Panc1 (cell line): Measurements from ENCODE around the gene HEMGN. TPM values are rescaled to one million over a fixed set of nuclear protein-coding genes. Genes with fewer than 3 reads are reported as not detected.

Experiments used
- ATAC-seq: fragments of 200-7000 bp; cut with Tn5 transposase; 2 replicates; pipeline ENCODE4 v1.9.1; 2020; ENCODE audit warnings: mild to moderate bottlenecking, moderate library complexity
- BruUV-seq: library from RNA; stranded (reverse); fragments of 400-500 nt; replicated peaks from 2 replicates; lab custom pipeline; 2021; lab: Mats Ljungman, UMichigan
- CTCF ChIA-PET: fragments of 300-600 bp; sonication (Branson Sonifier 250); formaldehyde crosslinking; loops from one replicate; lab custom pipeline; 2022; ENCODE audit warnings: antibody characterized with exemption; lab: Charles Lee
- POLR2A ChIA-PET: fragments of 300-600 bp; sonication (Branson Sonifier 250); formaldehyde crosslinking; loops from one replicate; lab custom pipeline; 2022; ENCODE audit warnings: antibody characterized with exemption; lab: Charles Lee
- DNase-seq: peaks from one replicate; pipeline ENCODE4 v3.0.0-alpha.2; 2010; ENCODE audit warnings: low read depth, low spot score
- H3K27ac ChIP-seq: 2 replicates; pipeline ENCODE4 v1.5.1; 2011; ENCODE audit warnings: mild to moderate bottlenecking, low read length, inconsistent platforms
- H3K27me3 ChIP-seq: fragments of 200-500 bp; sonication (Bioruptor generic); 2 replicates; pipeline ENCODE4 v1.6.0; 2014; ENCODE audit warnings: low read length, inconsistent platforms; ENCODE audit not compliant: control insufficient read depth, insufficient read depth
- H3K36me3 ChIP-seq: fragments of 200-500 bp; sonication (Bioruptor generic); 2 replicates; pipeline ENCODE4 v1.5.1; 2014; ENCODE audit warnings: inconsistent platforms, mild to moderate bottlenecking, low read length, moderate library complexity; ENCODE audit not compliant: control insufficient read depth, insufficient read depth
- H3K4me1 ChIP-seq: 2 replicates; pipeline ENCODE4 v1.5.1; 2011; ENCODE audit warnings: inconsistent platforms, mild to moderate bottlenecking, low read length, moderate library complexity; ENCODE audit not compliant: control insufficient read depth, insufficient read depth
- H3K4me3 ChIP-seq, 2 experiments: 2 replicates each; pipeline ENCODE4 v1.5.1; 2011 to 2012; ENCODE audit warnings: low read depth in 2 of 2, low read length in 2 of 2, mild to moderate bottlenecking in 2 of 2, inconsistent platforms in 1 of 2, moderate library complexity in 1 of 2
- H3K9me3 ChIP-seq: fragments of 200-500 bp; sonication (Bioruptor generic); 2 replicates; pipeline ENCODE4 v1.5.1; 2014; ENCODE audit warnings: low read depth, mild to moderate bottlenecking, inconsistent platforms, low read length, moderate library complexity; ENCODE audit not compliant: control insufficient read depth, insufficient read depth
- CTCF ChIP-seq: fragments of 450-650 bp; IDR thresholded peaks from 2 replicates; pipeline ENCODE4 v1.5.1; 2017; ENCODE audit warnings: mild to moderate bottlenecking
- POLR2AphosphoS5 ChIP-seq: IDR thresholded peaks from 2 replicates; pipeline ENCODE4 v1.6.1; 2012; ENCODE audit warnings: mild to moderate bottlenecking, low read depth, low read length, moderate library complexity
- SIN3A ChIP-seq: IDR thresholded peaks from 2 replicates; pipeline ENCODE4 v1.6.1; 2012; ENCODE audit warnings: low read depth, mild to moderate bottlenecking, low read length, moderate library complexity, borderline replicate concordance; ENCODE audit not compliant: insufficient read depth
- TCF7L2 ChIP-seq: IDR thresholded peaks from 2 replicates; pipeline ENCODE4 v1.6.1; 2011; ENCODE audit warnings: mild to moderate bottlenecking, low read depth, low read length, inconsistent platforms
- in situ Hi-C: cut with HindIII; loops from 2 replicates; pipeline ENCODE4 v1.10.0; 2016; ENCODE audit warnings: low sequenced_read_pairs, low pct_unique_long_range_greater_than_20kb
- intact Hi-C: fragments of 100-400 bp; cut with micrococcal nuclease; formaldehyde crosslinking; loops from one replicate; pipeline ENCODE4 v1.10.0; 2022; ENCODE audit not compliant: unreplicated experiment
- total RNA-seq: library from RNA; stranded (reverse); gene quantifications from one replicate; pipeline ENCODE4 v1.2.1, GENCODE V29; 2021; ENCODE audit not compliant: unreplicated experiment
- TF ChIP-seq, protein P1 (sequence below), 2 experiments: IDR thresholded peaks; 2 replicates each; pipeline ENCODE4 v1.6.1; 2011 to 2012; ENCODE audit warnings: low read depth in 2 of 2, control low read depth in 1 of 2, low read length in 1 of 2, mild to moderate bottlenecking in 1 of 2, moderate library complexity in 1 of 2; ENCODE audit not compliant: insufficient read depth in 1 of 2

HEMGN gene
- total RNA-seq, 1 experiment from 2014 or later, result not detected

DNA sequence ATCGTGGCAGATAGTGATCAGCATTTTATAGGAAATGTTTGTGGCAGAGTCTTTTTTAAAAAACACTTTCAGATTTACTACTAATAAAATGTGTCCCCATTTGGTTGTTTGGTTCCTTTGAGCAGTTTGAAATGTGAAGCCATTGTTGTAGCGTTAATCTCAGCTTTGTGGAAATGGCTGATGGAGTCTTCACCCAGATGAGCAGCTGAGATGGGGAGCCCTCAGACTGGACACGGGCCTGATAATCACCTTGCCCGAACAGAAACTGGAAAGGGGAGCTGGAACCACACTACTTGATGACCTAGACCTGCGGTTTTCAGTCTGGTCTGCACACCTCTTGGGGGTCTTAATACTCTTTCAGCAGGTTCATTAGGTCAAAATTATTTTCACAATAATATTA is 24.6 kb upstream of the HEMGN start:
- H3K9me3 ChIP-seq, result no peaks in the 10 kb centered on the region
- BruUV-seq, result no TSS peak
- in situ Hi-C loops (no loop called here), intact Hi-C loops (no loop called here)
- DNase-seq (no peak), ATAC-seq (no peak)
- no peaks in the 10 kb centered on the region for H3K36me3 ChIP-seq
- POLR2A ChIA-PET, result no interaction called here
- no peak overlapping the region for H3K27ac ChIP-seq
- CTCF ChIA-PET, result no interaction called here
- no peak for TF ChIP-seq CTCF
- no peak for TF ChIP-seq TCF7L2
- H3K4me1 ChIP-seq, result no peaks in the 10 kb centered on the region
- no peak overlapping the region for H3K4me3 ChIP-seq
- no peaks in the 10 kb centered on the region for H3K27me3 ChIP-seq

GRCh38 chr9:97962136-97962535 is 24.2 kb upstream of the HEMGN start:
- H3K4me1 ChIP-seq, result no peaks in the 10 kb centered on the region
- H3K27me3 ChIP-seq, result no peaks in the 10 kb centered on the region
- TF ChIP-seq, protein P1, sequence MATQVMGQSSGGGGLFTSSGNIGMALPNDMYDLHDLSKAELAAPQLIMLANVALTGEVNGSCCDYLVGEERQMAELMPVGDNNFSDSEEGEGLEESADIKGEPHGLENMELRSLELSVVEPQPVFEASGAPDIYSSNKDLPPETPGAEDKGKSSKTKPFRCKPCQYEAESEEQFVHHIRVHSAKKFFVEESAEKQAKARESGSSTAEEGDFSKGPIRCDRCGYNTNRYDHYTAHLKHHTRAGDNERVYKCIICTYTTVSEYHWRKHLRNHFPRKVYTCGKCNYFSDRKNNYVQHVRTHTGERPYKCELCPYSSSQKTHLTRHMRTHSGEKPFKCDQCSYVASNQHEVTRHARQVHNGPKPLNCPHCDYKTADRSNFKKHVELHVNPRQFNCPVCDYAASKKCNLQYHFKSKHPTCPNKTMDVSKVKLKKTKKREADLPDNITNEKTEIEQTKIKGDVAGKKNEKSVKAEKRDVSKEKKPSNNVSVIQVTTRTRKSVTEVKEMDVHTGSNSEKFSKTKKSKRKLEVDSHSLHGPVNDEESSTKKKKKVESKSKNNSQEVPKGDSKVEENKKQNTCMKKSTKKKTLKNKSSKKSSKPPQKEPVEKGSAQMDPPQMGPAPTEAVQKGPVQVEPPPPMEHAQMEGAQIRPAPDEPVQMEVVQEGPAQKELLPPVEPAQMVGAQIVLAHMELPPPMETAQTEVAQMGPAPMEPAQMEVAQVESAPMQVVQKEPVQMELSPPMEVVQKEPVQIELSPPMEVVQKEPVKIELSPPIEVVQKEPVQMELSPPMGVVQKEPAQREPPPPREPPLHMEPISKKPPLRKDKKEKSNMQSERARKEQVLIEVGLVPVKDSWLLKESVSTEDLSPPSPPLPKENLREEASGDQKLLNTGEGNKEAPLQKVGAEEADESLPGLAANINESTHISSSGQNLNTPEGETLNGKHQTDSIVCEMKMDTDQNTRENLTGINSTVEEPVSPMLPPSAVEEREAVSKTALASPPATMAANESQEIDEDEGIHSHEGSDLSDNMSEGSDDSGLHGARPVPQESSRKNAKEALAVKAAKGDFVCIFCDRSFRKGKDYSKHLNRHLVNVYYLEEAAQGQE (IDR thresholded peaks at IDR 0.05; ENCODE audit: insufficient read depth in 1 of 2, low read depth in 2 of 2, low read length in 1 of 2), result no peak
- TF ChIP-seq SIN3A (no peak), TCF7L2 (no peak), CTCF (no peak), POLR2AphosphoS5 (no peak)
- ATAC-seq (no peak), DNase-seq (no peak)
- POLR2A ChIA-PET, result no interaction called here
- in situ Hi-C loops (no loop called here), intact Hi-C loops (no loop called here)
- H3K9me3 ChIP-seq, result no peaks in the 10 kb centered on the region
- CTCF ChIA-PET, result no interaction called here
- H3K36me3 ChIP-seq, result no peaks in the 10 kb centered on the region
- no peak overlapping the region for H3K27ac ChIP-seq
- no TSS peak for BruUV-seq
- no peak overlapping the region for H3K4me3 ChIP-seq

GRCh38 chr9:97961361-97961760 is 23.4 kb upstream of the HEMGN start:
- CTCF ChIA-PET, result no interaction called here
- intact Hi-C loops, result no loop called here
- DNase-seq, result no peak

More at GRCh38 chr9:97961361-97961760, 23.4 kb upstream of the HEMGN start:
- Histone ChIP-seq H3K9me3 (no peaks in the 10 kb centered on the region), H3K27ac (no peak overlapping the region), H3K4me3 (no peak overlapping the region), H3K4me1 (no peaks in the 10 kb centered on the region), H3K36me3 (no peaks in the 10 kb centered on the region), H3K27me3 (no peaks in the 10 kb centered on the region)
- ATAC-seq, result no peak
- no peak for TF ChIP-seq CTCF
- TF ChIP-seq SIN3A, result no peak
- TF ChIP-seq, protein P1 (IDR thresholded peaks at IDR 0.05; ENCODE audit: insufficient read depth in 1 of 2, low read depth in 2 of 2, low read length in 1 of 2), result no peak
- no peak for TF ChIP-seq TCF7L2
- TF ChIP-seq POLR2AphosphoS5, result no peak
- POLR2A ChIA-PET, result no interaction called here
- in situ Hi-C loops, result no loop called here
- BruUV-seq, result no TSS peak
